ENCODE results near the gene NECTIN4.

DNA sequence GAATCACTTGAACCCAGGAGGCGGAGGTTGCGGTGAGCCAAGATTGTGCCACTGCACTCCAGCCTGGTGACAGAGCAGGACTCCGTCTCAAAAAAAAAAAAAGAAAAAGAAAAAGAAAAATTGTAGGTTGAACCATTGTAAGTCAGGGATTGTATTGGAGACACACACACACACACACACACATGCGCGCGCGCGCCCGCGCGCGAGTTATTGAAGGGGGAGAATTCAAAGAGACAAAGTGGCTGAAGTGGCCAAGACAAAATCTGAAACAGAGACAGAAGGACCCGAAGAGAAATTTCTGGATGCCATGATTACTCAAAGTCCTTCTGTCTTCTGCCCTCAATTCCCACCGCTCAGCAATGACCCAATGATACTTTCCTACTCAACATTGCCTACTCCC is 5.1 kb upstream of the NECTIN4 start:
- TF ChIP-seq, protein P1, sequence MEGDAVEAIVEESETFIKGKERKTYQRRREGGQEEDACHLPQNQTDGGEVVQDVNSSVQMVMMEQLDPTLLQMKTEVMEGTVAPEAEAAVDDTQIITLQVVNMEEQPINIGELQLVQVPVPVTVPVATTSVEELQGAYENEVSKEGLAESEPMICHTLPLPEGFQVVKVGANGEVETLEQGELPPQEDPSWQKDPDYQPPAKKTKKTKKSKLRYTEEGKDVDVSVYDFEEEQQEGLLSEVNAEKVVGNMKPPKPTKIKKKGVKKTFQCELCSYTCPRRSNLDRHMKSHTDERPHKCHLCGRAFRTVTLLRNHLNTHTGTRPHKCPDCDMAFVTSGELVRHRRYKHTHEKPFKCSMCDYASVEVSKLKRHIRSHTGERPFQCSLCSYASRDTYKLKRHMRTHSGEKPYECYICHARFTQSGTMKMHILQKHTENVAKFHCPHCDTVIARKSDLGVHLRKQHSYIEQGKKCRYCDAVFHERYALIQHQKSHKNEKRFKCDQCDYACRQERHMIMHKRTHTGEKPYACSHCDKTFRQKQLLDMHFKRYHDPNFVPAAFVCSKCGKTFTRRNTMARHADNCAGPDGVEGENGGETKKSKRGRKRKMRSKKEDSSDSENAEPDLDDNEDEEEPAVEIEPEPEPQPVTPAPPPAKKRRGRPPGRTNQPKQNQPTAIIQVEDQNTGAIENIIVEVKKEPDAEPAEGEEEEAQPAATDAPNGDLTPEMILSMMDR (IDR thresholded peaks at IDR 0.05) = no peak
- no peak for TF ChIP-seq EP300 (IDR thresholded peaks at IDR 0.05)

All from tibial nerve (tissue), 4 donors.